Activated CD8-positive, alpha-beta memory T cell treated with anti-CD3 and anti-CD28 coated beads for 24 hours (primary cell): Measurements from ENCODE around the gene DCDC2B.
A peak's percentile ranks its signal among the peaks of the same experiment; 100 is the strongest.

Experiments used
- DNase-seq: peaks from one replicate; pipeline ENCODE4 v3.0.0-alpha.2; 2020

The DCDC2B gene

GRCh38 chr1:32197074-32197473 is 11.8 kb upstream of the DCDC2B start:
- no peak for DNase-seq

GRCh38 chr1:32197837-32198236 is 11.1 kb upstream of the DCDC2B start:
- no peak for DNase-seq

GRCh38 chr1:32198237-32199042 is 10.4 kb upstream of the DCDC2B start:
- no peak for DNase-seq

GRCh38 chr1:32199043-32199716 is 9.7 kb upstream of the DCDC2B start:
- DNase-seq: no peak

GRCh38 chr1:32199717-32200072 is 9.2 kb upstream of the DCDC2B start:
- DNase-seq: no peak

- peak; percentile 85 for DNase-seq
Measured at GRCh38 chr1:32200226-32201010, 8.5 kb upstream of the DCDC2B start, which contains the start of gene CCDC28B. TSS of gene CCDC28B (plus strand) at chr1:32200595. CDS start at chr1:32201936, 1,341 bp downstream.

GRCh38 chr1:32201011-32201855 is 7.7 kb upstream of the DCDC2B start:
- DNase-seq: peak; percentile 90

- DNase-seq: no peak
Measured at GRCh38 chr1:32204943-32205361, 3.9 kb upstream of the DCDC2B start.

GRCh38 chr1:32205401-32206370 is 3.2 kb upstream of the DCDC2B start, which contains the start of gene IQCC:
TSS of gene IQCC (plus strand) at chr1:32205671. CDS start at chr1:32205682, 11 bp downstream.
- peak; percentile 91 for DNase-seq

GRCh38 chr1:32208469-32208868 is 420 bp upstream of the DCDC2B start:
- DNase-seq: no peak

GRCh38 chr1:32215629-32216480 is 7.0 kb downstream of the DCDC2B start:
- DNase-seq: peak; percentile 80

- DNase-seq: no peak
Measured at GRCh38 chr1:32216566-32216965, 7.7 kb downstream of the DCDC2B start.

- no peak for DNase-seq
Measured at GRCh38 chr1:32219022-32219421, 10.1 kb downstream of the DCDC2B start.

GRCh38 chr1:32220746-32221580 is 12.1 kb downstream of the DCDC2B start:
- no peak for DNase-seq

GRCh38 chr1:32221581-32221979 is 12.7 kb downstream of the DCDC2B start:
- no peak for DNase-seq

GRCh38 chr1:32221980-32222755 is 13.3 kb downstream of the DCDC2B start, which contains the start of the genes EIF3I and TMEM234:
TSS of gene EIF3I (plus strand) at chr1:32222407. CDS start at chr1:32222442, 35 bp downstream.
TSS of gene TMEM234 (minus strand) at chr1:32222353. CDS start at chr1:32222322, 31 bp downstream.
- DNase-seq: peak; percentile 93

- DNase-seq: no peak
Measured at GRCh38 chr1:32223683-32224082, 14.8 kb downstream of the DCDC2B start.

- DNase-seq: no peak
Measured at GRCh38 chr1:32224285-32224684, 15.4 kb downstream of the DCDC2B start.
